HepG2 (cell line): ENCODE measurements around the gene PANK2. TPM values are rescaled to one million over a fixed set of nuclear protein-coding genes. Genes with fewer than 3 reads are reported as not detected.

Source experiments
- ATAC-seq: fragments of 200-7000 bp; cut with Tn5 transposase; 3 replicates; pipeline ENCODE4 v1.9.1; 2020; ENCODE audit warnings: mild to moderate bottlenecking, moderate library complexity
- BruUV-seq: library from RNA; stranded (reverse); fragments of 400-500 nt; replicated peaks from 2 replicates; lab custom pipeline; 2021; lab: Mats Ljungman, UMichigan
- CTCF ChIA-PET: fragments of 300-600 bp; formaldehyde crosslinking; extraction: SDS; loops from one replicate; lab custom pipeline; 2021; ENCODE audit warnings: low total read pairs, inconsistent platforms, low intra/inter-chr PET ratio; lab: Yijun Ruan, JAX
- POLR2A ChIA-PET: fragments of 350-600 bp; sonication (Branson Sonifier 250); formaldehyde crosslinking; loops from one replicate; lab custom pipeline; 2020; ENCODE audit warnings: antibody characterized with exemption, inconsistent platforms; lab: Yijun Ruan, JAX
- DNase-seq: peaks from one replicate; pipeline ENCODE4 v3.0.0-alpha.2; 2015; ENCODE audit warnings: low spot score
- FAIRE-seq: peaks from 3 replicates; lab custom pipeline; 2011; peaks lifted over from hg19 to GRCh38; lab: Jason Lieb, UNC
- H2AFZ ChIP-seq: one replicate; pipeline ENCODE4 v1.6.1; 2011; ENCODE audit warnings: low read length, inconsistent platforms
- H3K27ac ChIP-seq: fragments of 300-600 bp; 3 replicates; pipeline ENCODE4 v1.8.0; 2011; ENCODE audit warnings: mixed run types, mild to moderate bottlenecking, mixed read lengths, low read length, inconsistent platforms; ENCODE audit not compliant: insufficient read depth; ENCODE audit errors: extremely low read length
- H3K27me3 ChIP-seq, 2 experiments: fragments of 200-600 bp in 1 of 2; 2 replicates in 1 of 2; 3 replicates in 1 of 2; pipeline versions ENCODE4 v1.6.0 to v1.8.0; 2011; ENCODE audit warnings: low read length in 2 of 2, mild to moderate bottlenecking in 2 of 2, moderate library complexity in 2 of 2, inconsistent platforms in 1 of 2; ENCODE audit not compliant: insufficient read depth in 2 of 2, control insufficient read depth in 1 of 2
- H3K36me3 ChIP-seq, 2 experiments: fragments of 200-600 bp in 1 of 2; replicated peaks in 1 of 2; 2 replicates in 1 of 2; 3 replicates in 1 of 2; pipeline versions ENCODE4 v1.5.1 to v1.8.0; 2011; ENCODE audit warnings: low read length in 2 of 2, inconsistent platforms in 1 of 2; ENCODE audit not compliant: insufficient read depth in 2 of 2, control insufficient read depth in 1 of 2
- H3K4me1 ChIP-seq: 2 replicates; pipeline ENCODE4 v1.5.1; 2012; ENCODE audit warnings: low read length, inconsistent platforms; ENCODE audit not compliant: insufficient read depth
- H3K4me2 ChIP-seq: 2 replicates; pipeline ENCODE4 v1.6.0; 2011; ENCODE audit warnings: low read depth, low read length, inconsistent platforms
- H3K4me3 ChIP-seq, 3 experiments: fragments of 200-600 bp in 1 of 3; sonication (generic), shearing (Covaris generic) in 1 of 3; replicated peaks in 1 of 3; 2 replicates each; pipeline ENCODE4 v1.5.1; 2011 to 2016; ENCODE audit warnings: low read length in 3 of 3, inconsistent platforms in 2 of 3, low read depth in 2 of 3, mild to moderate bottlenecking in 2 of 3, control low read depth in 1 of 3, mixed read lengths in 1 of 3; ENCODE audit not compliant: insufficient read depth in 1 of 3
- H3K79me2 ChIP-seq: one replicate; pipeline ENCODE4 v1.6.1; 2011; ENCODE audit warnings: low read length, inconsistent platforms; ENCODE audit not compliant: insufficient read depth
- H3K9ac ChIP-seq: 2 replicates; pipeline ENCODE4 v1.6.0; 2011; ENCODE audit warnings: mild to moderate bottlenecking, low read depth, low read length, inconsistent platforms; ENCODE audit not compliant: insufficient read depth
- H3K9me3 ChIP-seq: 2 replicates; pipeline ENCODE4 v1.5.1; 2012; ENCODE audit warnings: mild to moderate bottlenecking, low read length
- H4K20me1 ChIP-seq: 2 replicates; pipeline ENCODE4 v1.6.0; 2011; ENCODE audit warnings: inconsistent platforms, mild to moderate bottlenecking, low read length, moderate library complexity; ENCODE audit not compliant: insufficient read depth
- AGO2 ChIP-seq: fragments of 200-400 bp; formaldehyde crosslinking; optimal IDR thresholded peaks from 2 replicates; pipeline ENCODE3; 2017; ENCODE audit warnings: mild to moderate bottlenecking, low read depth, low read length, moderate library complexity
- CAMTA2 ChIP-seq: sonication (generic); formaldehyde crosslinking; IDR thresholded peaks from 2 replicates; pipeline ENCODE4 v1.4.0; 2020; ENCODE audit warnings: mild to moderate bottlenecking, missing genetic modification reagents, borderline replicate concordance
- CBFB ChIP-seq: sonication (generic); formaldehyde crosslinking; IDR thresholded peaks from 2 replicates; pipeline ENCODE4 v1.4.0; 2020; ENCODE audit warnings: missing genetic modification reagents
- CEBPB ChIP-seq: IDR thresholded peaks from 2 replicates; pipeline ENCODE4 v1.6.1; 2011; ENCODE audit warnings: low read depth, low read length, improper control_type of control experiment, borderline replicate concordance
- MATR3 ChIP-seq: sonication (generic); formaldehyde crosslinking; IDR thresholded peaks from 2 replicates; pipeline ENCODE4 v1.4.0; 2020; ENCODE audit warnings: missing genetic modification reagents
- NRL ChIP-seq: sonication (generic); formaldehyde crosslinking; IDR thresholded peaks from 2 replicates; pipeline ENCODE4 v1.5.0; 2020; ENCODE audit warnings: missing genetic modification reagents, mild to moderate bottlenecking, moderate library complexity, borderline replicate concordance
- POLR2A ChIP-seq, 2 experiments: IDR thresholded peaks; 2 replicates each; pipeline ENCODE4 v1.6.1; 2011; ENCODE audit warnings: low read depth in 2 of 2, low read length in 2 of 2, mild to moderate bottlenecking in 1 of 2, moderate library complexity in 1 of 2; ENCODE audit not compliant: insufficient read depth in 1 of 2
- SPEN ChIP-seq: sonication (generic); formaldehyde crosslinking; IDR thresholded peaks from 2 replicates; pipeline ENCODE4 v1.5.1; 2020; ENCODE audit warnings: low read depth, mild to moderate bottlenecking, missing genetic modification reagents
- SRSF1 ChIP-seq: fragments of 200-400 bp; formaldehyde crosslinking; optimal IDR thresholded peaks from 2 replicates; pipeline ENCODE3; 2017; ENCODE audit warnings: mild to moderate bottlenecking, low read depth, low read length, moderate library complexity
- SRSF4 ChIP-seq: fragments of 200-400 bp; formaldehyde crosslinking; IDR thresholded peaks from one replicate; pipeline ENCODE4 v1.6.1; 2018; ENCODE audit warnings: mild to moderate bottlenecking, low read depth, low read length, moderate library complexity; ENCODE audit not compliant: poor library complexity, severe bottlenecking
- SYNCRIP ChIP-seq: fragments of 200-400 bp; formaldehyde crosslinking; IDR thresholded peaks from 2 replicates; pipeline ENCODE4 v1.6.1; 2018; ENCODE audit warnings: mild to moderate bottlenecking, low read depth, low read length; ENCODE audit not compliant: insufficient read depth
- TBX2 ChIP-seq: sonication (generic); formaldehyde crosslinking; IDR thresholded peaks from 2 replicates; pipeline ENCODE4 v1.5.0; 2020; ENCODE audit warnings: missing genetic modification reagents, mild to moderate bottlenecking, borderline replicate concordance
- ZNF225 ChIP-seq: sonication (generic); formaldehyde crosslinking; IDR thresholded peaks from 2 replicates; pipeline ENCODE4 v1.4.0; 2020; ENCODE audit warnings: mild to moderate bottlenecking, missing genetic modification reagents
- ZSCAN30 ChIP-seq: sonication (generic); formaldehyde crosslinking; IDR thresholded peaks from 2 replicates; pipeline ENCODE4 v1.5.0; 2020; ENCODE audit warnings: mild to moderate bottlenecking, missing genetic modification reagents
- WGBS: methylation state at CpG from one replicate; pipeline ENCODE4 v1.1.6; 2017; ENCODE audit warnings: low lambda C conversion rate; 5-methylcytosine and 5-hydroxymethylcytosine counted together
- in situ Hi-C: cut with HindIII; loops from 2 replicates; pipeline ENCODE4 v1.10.0; 2017; ENCODE audit warnings: low pct_unique_long_range_greater_than_20kb; ENCODE audit not compliant: extremely low pct_ligation_motif_present
- intact Hi-C: fragments of 100-400 bp; cut with micrococcal nuclease; formaldehyde crosslinking; loops from one replicate; pipeline ENCODE4 v1.10.0; 2022; ENCODE audit not compliant: unreplicated experiment
- polyA plus RNA-seq, 8 experiments: library from polyadenylated mRNA; depleted of rRNA in 3 of 8; stranded (reverse) in 7 of 8; unstranded in 1 of 8; fragments of >200 nt; fragmentation: Illumina TruSeq in 4 of 8; extraction: Trizol in 4 of 8; gene quantifications; 2 replicates each; pipeline versions ENCODE4 v1.2.1 to v1.2.3, GENCODE V29; 2011 to 2016; ENCODE audit warnings: low read depth in 4 of 8, missing spikeins in 1 of 8, mixed read lengths in 1 of 8; ENCODE audit not compliant: insufficient read depth in 1 of 8
- total RNA-seq, 5 experiments: library from RNA; depleted of rRNA; stranded (reverse); fragments of >200 nt; fragmentation: Illumina TruSeq; extraction: Trizol; gene quantifications; 2 replicates each; pipeline ENCODE4 v1.2.3, GENCODE V29; 2016; ENCODE audit warnings: low read depth in 1 of 5
- TF ChIP-seq, protein P1 (sequence below): sonication (generic); formaldehyde crosslinking; IDR thresholded peaks from 2 replicates; pipeline ENCODE4 v1.4.0; 2020; ENCODE audit warnings: mild to moderate bottlenecking, missing genetic modification reagents

Gene PANK2
- total and polyA plus RNA-seq, 2 of the 13 experiments (the other 11 are each of a cell fraction or from before 2014, with no cell fraction given): 39.2 to 123 TPM

DNA sequence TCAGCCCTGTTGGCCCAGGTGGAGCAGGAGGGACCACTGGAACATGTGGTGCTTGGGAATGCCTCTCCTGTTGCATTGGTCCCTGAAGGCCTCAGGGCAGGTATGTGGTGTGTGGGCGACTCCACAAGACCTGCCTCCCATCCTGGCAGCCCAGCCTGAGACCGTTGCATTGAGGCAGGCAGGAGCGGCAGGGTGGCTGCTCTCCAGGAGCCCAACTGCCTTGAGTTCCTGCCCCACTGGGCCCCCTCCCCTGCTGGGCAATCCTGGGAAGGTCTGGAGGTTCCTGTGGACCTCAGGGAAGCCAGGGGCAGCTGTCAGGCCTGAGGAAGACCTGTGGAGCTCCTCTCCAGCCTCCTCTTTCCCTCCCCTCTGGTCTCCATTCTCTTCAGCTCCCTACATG is 22.7 kb upstream of the PANK2 start:
- Histone ChIP-seq H3K4me1 (peaks cover 3% of the 10 kb centered on the region), H3K36me3 (peaks cover 49 to 54% of the 10 kb centered on the region in 2 experiments), H3K9me3 (no peaks in the 10 kb centered on the region), H3K4me3 (no peak overlapping the region), H2AFZ (no peak overlapping the region), H4K20me1 (no peaks in the 10 kb centered on the region), H3K4me2 (no peak overlapping the region), H3K27me3 (no peaks in the 10 kb centered on the region), H3K9ac (no peak overlapping the region), H3K79me2 (no peaks in the 10 kb centered on the region), H3K27ac (no peak overlapping the region)
- CTCF ChIA-PET: no interaction called here
- BruUV-seq: no TSS peak
- POLR2A ChIA-PET: interaction anchor here (0.9 to 2.5 kb wide), 3 partner anchors 11 to 48 kb away, joined by 3 to 11 read pairs (median 4); no protein-coding TSS in a partner anchor
- ATAC-seq: peak; percentile 8
- FAIRE-seq: no peak
- in situ Hi-C loops: no loop called here
- TF ChIP-seq CBFB (CRISPR knock-in tag) (no peak), NRL (peak; percentile 30; the same call in 1 of the 2 replicates), MATR3 (no peak), AGO2 (peak; percentile 53), SPEN (no peak), CEBPB (no peak), ZSCAN30 (CRISPR knock-in tag) (no peak), POLR2A (IDR thresholded peaks at IDR 0.05; ENCODE audit: insufficient read depth in 1 of 2, low read depth in 2 of 2, low read length in 2 of 2) (peak in 1 of 2 experiments; percentile 35; a peak in 2 of 4 replicates), SRSF1 (no peak), TBX2 (CRISPR knock-in tag) (no peak), CAMTA2 (CRISPR knock-in tag) (0 out of 2 replicates have a peak, but pooled peaks have one; percentile 35), SYNCRIP (no peak), SRSF4 (no peak), ZNF225 (CRISPR knock-in tag) (0 out of 2 replicates have a peak, but pooled peaks have one; percentile 46)
- TF ChIP-seq, protein P1, sequence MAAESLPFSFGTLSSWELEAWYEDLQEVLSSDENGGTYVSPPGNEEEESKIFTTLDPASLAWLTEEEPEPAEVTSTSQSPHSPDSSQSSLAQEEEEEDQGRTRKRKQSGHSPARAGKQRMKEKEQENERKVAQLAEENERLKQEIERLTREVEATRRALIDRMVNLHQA (CRISPR knock-in tag): no peak
- WGBS: 100% methylated on average over 1 of the region's 3 CpGs
- intact Hi-C loops: no loop called here
- DNase-seq: no peak
